Femur (tissue), 1 donor: ENCODE data around the gene FAM89A.
"Not testable (repeated sequence)": the region's sequence is repeated elsewhere in the genome, so short reads cannot be mapped to it uniquely, and the experiment has no call there.

Source experiments
- DNase-seq: peaks from one replicate; pipeline ENCODE4 v3.0.0-alpha.2; 2017

The FAM89A gene

GRCh38 chr1:231053493-231054162 is 13.6 kb upstream of the FAM89A start:
- DNase-seq = peak; percentile 41

GRCh38 chr1:231052777-231053176 is 12.7 kb upstream of the FAM89A start:
- no peak for DNase-seq

GRCh38 chr1:231050932-231051331 is 10.9 kb upstream of the FAM89A start:
- not testable (repeated sequence) for DNase-seq

- no peak for DNase-seq
Measured at GRCh38 chr1:231050395-231050794, 10.3 kb upstream of the FAM89A start.

DNA sequence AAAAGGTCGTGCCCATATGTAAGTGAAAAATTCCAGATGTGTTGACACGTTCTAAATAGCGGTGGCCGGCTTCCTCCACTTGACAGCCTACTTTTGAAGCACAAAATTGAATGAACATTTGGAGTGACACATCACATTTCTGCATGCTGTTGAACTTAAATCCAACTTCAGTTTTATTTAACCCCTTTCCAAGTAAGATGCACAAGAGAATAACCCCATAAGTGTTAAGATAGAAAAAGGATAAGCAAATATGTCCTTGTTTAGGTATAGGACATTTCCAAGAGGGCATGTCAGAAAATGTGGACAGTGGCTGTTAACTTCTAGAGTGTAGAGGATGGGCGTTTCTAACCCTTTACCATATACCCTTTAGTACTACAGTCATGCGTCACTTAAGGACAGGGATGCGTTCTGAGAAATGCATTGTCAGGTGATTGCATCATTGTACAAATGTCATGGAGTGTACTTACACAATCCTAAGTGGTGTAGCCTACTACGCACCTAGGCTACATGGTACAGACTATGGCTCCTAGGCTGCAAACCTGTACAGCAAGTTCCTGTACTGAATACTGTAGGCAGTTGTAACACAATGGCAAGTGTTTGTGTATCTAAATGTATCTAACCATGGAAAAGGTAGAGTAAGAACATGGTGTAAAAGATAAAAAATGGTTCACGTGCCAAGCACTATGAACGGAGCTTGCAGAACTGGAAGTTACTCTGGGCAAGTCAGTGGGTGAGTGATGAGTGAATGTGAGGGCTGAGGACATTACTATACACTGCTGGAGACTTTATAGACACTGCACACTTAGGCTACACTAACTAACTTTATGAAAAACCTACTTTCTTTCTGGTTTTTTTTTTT is 9.3 kb upstream of the FAM89A start:
- DNase-seq = no peak

DNA sequence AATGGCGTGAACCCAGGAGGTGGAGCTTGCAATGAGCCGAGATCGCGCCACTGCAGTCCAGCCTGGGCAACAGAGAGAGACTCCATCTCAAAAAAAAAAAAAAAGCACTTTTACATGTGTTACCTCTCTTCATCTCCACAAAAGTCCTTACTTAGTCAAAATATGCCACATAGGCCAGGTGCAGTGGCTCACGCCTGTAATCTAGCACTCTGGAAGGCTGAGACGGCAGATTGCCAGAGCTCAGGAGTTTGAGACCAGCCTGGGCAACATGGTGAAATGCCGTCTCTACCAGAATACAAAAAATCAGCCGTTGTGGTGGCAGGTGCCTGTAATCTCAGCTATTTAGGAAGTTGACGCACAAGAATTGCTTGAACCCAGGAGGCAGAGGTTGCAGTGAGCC is 8.4 kb upstream of the FAM89A start:
- not testable (repeated sequence) for DNase-seq

- not testable (repeated sequence) for DNase-seq
Measured at GRCh38 chr1:231047529-231047928, 7.5 kb upstream of the FAM89A start.

GRCh38 chr1:231046730-231047395 is 6.8 kb upstream of the FAM89A start:
- no peak for DNase-seq

DNA sequence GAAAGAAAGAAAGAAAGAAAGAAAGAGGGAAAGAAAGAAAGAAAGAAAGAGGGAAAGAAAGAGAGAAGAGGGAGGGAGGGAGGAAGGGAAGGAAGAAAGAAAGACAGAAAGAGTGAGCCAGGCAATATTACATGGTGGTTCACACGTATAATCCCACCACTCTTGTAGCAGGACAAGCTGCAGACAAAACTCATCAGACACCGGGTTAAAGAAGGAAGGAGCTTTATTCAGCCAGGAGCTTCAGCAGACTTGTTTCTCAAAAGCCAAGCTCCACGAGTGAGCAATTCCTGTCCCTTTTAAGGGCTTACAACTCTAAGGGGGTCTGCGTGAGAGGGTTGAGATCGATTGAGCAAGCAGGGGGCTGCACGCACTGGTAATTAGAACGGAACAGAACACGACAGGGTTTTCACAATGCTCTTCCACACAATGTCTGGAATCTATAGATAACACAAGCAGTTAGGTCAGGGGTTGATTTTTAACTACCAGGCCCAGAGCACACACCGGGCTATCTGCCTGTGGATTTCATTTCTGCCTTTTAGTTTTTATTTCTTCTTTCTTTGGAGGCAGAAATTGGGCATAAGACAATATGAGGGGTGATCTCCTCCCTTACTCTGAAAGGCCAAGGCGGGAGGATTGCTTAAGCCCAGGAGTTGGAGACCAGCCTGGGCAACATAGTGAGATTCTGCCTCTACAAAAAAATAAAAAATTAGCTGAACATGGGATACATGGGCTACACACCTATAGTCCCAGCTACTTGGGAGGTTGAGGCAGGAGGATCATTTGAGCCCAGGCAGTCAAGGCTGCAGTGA is 6.1 kb upstream of the FAM89A start:
- DNase-seq = not testable (repeated sequence)

DNA sequence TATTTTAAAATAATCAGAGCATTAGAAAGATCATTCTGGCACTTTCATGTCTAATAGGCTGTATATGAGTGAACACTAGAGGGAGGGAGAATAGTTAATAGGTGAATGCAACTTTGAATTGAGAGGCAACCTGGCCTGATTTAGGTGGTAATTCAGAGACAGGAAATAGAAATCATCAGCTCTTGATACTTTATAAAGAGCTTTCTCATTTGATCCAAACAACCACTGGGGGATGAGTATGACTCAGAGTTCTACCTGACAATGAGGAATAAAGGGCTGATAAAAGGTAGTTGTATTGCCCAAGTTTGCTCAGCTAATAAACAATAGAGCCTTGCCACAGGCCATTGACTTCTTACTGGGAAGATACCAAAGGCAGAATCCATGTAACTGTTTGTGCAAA is 5.2 kb upstream of the FAM89A start:
- DNase-seq = no peak

- no peak for DNase-seq
Measured at GRCh38 chr1:231044588-231044987, 4.5 kb upstream of the FAM89A start.

DNA sequence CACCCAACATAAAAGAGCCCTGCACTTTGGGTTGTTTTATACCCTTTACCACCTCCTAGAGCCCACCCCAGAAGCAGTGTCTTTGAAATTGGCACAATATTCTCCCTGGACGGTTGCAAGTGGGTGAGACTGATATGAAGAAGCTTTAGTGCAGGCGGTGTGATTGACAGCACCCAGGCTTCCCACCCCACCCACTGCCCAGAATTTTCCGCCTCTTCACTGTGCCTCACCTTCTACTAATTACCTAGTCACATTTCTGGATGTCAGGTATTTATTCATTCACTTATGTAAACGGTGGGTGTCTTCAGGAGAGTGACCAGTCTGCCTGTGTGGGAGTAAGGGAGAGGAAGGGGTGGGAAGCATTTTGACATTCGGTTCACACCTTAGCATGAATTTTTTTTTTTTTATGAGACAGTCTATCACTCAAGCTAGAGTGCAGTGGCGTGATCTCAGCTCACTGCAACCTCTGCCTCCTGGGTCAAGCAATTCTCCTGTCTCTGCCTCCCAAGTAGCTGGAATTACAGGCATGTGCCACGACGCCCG is 1.7 kb upstream of the FAM89A start:
- DNase-seq = no peak

- peak; percentile 34 for DNase-seq
Measured at GRCh38 chr1:231040800-231041718, 1.0 kb upstream of the FAM89A start.

DNA sequence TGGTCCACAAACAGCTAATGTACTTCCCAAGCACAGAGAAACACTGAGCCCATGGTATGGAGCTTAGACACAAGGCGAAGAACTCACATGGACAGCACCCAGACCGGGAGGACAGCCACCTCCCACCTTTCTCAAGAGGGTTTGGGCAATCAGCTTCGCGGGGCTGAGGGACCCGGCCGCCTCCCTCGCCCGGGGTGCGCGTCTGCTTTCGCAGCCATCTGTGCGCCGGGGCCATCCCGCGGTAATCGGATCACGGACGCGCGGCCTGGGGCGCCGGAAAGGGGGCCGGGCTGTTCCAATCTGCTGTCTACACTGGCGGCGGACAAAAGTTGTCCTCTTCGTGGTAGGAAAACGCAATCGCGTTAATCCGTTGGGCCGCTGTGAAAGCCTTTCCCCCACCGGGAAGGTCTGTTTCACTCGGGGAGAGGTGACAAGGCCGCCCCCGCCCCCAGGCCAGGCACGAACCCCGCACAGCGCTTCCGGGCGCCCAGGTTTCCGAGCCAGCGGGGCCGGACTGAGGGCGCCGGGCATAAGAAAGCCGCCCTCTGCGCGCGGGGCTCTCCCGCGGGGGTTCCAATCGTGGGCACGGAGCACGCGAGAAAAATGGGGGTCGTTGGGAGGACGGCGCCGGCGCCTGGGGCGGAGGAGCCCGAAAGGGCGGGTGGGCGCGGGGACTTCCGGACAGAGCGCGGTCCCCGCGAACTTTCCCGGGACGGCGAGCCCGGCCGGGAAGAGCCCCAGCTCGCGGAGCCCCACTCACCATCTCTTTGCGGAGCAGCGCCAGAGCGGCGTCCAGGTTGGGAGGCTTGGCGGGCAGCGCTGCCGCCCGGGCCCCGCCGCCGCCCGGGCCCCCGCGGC is 664 bp downstream of the FAM89A start:
- peak; percentile 55 for DNase-seq

GRCh38 chr1:231037585-231038517 is 2.2 kb downstream of the FAM89A start:
- no peak for DNase-seq

GRCh38 chr1:231036416-231036815 is 3.6 kb downstream of the FAM89A start:
- no peak for DNase-seq

DNA sequence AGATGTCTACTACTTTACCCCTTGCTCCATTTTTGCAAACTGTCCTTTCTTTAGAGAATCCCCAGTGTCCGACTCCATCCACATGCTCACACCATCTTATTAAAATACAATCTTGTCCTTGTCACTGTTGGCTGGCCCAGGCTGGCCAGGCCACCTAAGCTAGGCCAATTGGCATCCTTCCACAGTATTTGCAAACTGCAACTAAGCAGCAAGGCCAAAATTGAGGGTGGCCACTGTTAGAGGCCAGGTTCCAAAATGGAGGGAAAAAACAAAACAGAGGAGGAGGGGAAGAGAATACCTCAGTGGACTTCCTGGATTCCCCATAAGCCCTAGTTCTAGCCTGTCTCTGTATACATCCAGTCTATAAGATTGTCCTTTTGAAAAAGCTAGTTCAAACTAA is 4.3 kb downstream of the FAM89A start:
- no peak for DNase-seq

- DNase-seq = no peak
Measured at GRCh38 chr1:231032963-231033362, 7.1 kb downstream of the FAM89A start.

DNA sequence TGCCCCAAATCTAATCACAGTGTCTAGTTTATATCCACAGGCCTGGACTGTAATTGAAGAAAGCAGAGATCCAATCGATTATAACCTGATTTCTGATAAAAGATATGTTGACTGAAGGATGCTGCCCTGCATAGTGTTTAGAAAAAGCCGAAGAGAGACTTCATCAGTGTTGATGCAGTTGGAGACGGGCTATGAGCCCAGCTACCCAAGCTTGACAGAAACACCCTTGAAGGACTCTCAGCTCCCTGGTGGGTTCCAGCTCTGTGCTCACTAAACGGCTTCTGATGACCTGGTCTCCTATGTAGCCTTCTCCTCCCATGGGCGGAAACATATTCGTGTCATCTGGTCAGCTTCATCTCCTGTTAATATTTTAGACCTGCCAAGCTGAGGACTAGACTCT is 10.2 kb downstream of the FAM89A start:
- no peak for DNase-seq
